IPS-18c (cell line): ENCODE data around the gene CEP72.
"Not testable (repeated sequence)": the region's sequence is repeated elsewhere in the genome, so short reads cannot be mapped to it uniquely, and the experiment has no call there.

Source experiments
- H3K4me3 ChIP-seq: 2 replicates; pipeline ENCODE4 v1.7.0; 2013; ENCODE audit warnings: low read depth, mild to moderate bottlenecking, low read length, moderate library complexity; ENCODE audit not compliant: insufficient read depth
- H3K9me3 ChIP-seq: one replicate; pipeline ENCODE4 v1.6.1; 2013; ENCODE audit warnings: mild to moderate bottlenecking, low read length, moderate library complexity; ENCODE audit not compliant: control insufficient read depth, insufficient read depth

CEP72 gene

DNA sequence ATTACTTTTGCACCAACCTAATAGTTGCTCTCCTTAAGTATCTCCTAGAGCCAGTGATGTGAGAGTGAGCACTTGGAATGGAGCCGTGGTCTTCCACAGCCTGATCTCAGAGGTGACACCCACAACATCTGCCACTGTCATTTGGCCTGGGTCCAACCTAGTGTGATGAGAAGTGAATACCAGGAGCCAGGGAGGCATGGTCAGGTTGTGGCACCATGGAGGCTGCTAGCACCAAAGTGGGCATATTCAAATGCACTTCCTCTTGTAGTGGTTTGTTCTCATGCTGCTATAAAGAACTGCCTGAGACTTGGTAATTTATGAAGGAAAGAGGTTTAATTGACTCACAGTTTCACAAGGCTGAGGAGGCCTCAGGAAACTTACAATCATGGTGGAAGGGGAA lies 22.6 kb upstream of the CEP72 start:
- Histone ChIP-seq H3K9me3 (no peaks in the 10 kb centered on the region), H3K4me3 (no peak overlapping the region)

DNA sequence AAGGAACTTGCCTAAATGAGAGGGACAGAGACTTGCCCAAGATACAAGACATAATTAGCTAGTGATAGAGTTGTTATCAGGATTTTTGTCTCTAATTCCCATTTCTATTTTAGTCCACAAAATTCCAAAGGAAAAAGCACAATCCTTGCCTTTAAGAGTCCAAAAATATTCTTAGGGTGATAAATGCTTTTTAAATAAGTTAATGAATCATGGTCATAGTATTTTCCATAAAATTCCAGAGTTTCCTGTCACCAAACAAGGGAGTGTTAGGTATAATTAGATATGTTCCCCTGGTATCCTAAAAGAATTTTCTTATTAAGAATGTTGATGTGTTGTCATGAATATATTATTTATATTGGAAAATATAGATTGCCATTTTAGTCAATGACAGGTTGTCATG lies 21.8 kb upstream of the CEP72 start:
- no peak overlapping the region for H3K4me3 ChIP-seq
- no peaks in the 10 kb centered on the region for H3K9me3 ChIP-seq

DNA sequence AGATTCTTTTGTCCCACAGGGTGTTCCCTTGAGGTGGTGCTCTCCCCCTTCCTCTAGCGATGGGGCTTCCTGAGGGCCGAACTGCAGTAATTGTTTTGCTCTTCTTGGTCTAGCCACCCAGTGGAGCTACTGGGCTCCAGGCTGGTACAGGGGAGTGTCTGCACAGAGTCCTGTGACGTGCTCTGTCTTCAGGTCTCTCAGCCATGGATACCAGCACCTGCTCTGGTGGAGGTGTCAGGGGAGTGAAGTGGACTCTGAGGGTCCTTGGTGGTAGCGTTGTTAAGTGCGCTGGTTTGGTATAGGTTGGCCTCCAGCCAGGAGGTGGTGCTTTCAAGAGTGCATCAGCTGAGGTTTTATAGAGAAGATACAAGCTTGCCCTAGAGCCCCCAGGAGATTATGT lies 20.4 kb upstream of the CEP72 start:
- Histone ChIP-seq H3K4me3 (no peak overlapping the region), H3K9me3 (no peaks in the 10 kb centered on the region)

DNA sequence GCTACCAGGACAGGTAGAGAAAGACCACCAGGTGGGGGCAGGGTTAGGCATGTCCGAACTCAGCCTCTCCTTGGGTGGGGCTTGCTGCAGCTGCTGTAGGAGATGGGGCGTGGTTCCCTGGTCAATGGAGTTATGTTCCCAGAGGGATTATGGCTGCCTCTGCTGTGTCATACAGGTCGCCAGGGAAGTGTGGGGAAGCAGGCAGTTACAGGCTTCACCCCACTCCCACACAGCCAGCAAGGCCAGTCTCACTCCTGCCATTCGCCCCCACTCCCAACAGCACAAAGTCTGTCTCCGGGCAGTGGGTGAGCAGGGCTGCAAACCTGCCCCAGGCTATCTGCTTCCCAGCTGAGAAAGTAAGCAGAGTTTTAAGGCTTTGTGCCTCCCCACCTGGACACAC lies 20.0 kb upstream of the CEP72 start:
- H3K4me3 ChIP-seq, result no peak overlapping the region
- H3K9me3 ChIP-seq, result no peaks in the 10 kb centered on the region

DNA sequence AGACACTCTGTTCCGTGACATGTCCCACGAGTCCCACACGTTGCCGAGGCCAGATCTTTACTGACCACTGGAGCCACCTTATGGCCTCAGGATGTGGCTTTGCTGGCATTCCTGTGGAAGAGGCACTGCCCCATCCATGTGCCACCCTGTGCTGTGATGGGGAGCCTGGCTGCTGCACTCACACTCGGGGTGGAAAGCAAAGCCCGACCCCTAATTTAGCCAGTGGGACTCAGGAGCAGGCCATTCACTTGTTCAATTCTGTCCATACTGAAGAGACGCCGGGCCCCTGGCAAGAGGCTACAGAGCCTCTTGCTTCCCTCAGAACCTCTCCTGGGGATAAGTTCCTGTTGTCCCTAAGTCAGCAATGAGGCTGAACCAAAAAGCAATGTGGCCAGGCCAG lies 18.6 kb upstream of the CEP72 start:
- no peak overlapping the region for H3K4me3 ChIP-seq
- H3K9me3 ChIP-seq, result no peaks in the 10 kb centered on the region

DNA sequence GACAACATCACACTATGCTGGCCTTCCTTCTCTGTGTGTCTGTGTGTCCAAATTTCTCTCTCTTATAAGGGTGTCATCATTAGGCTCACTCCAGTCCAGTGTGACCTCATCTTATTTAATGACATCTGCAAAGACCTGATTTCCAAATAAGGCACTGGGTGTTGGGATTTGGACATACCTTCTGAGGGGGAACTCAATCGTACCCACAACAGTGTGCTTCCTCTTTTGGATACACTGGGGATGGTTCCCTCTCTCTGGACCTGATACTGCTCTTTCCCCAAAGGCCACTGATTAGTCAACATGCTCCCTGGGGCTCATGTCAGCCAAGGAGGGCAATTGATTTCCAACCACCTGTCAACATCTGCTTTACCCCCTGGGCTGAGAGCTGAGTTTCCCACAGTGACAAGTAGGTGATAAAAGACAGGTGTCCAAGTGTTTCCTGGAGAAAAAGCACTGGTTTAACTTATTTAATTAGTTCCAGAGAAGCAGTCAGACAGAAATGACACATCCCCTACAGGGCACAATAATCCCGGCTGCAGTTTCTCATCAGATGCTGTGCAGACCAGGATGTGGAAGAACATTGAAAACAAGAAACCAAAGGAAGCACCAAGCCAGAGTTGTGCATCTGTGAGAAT lies 17.8 kb upstream of the CEP72 start:
- no peak overlapping the region for H3K4me3 ChIP-seq

DNA sequence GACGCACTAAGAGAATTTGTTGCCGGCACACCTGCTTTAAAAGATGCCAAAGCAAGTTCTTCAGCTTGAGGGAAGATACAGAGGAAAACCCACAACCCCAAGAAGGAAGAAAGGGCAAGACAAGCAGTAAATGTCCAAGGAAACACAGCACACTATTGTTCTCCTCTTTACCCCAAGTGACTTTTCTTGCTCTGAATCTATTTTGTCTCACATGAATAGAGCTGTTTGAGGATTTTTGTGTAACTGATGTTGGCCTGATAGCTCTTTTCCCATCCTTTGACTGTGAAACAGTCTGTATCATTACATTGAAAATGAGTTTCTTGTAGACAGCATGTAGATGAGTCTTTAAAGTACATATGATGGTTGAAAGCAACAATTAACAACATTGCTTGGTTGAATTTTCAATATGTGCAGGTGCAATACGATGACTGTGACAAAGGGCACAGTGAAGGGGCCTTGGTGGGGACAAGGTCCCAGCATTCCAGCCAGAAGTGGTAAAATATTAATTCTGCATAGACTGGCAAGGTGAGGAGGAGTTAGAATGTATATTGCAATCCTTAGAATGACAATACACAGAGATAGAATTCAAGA lies 16.8 kb upstream of the CEP72 start:
- H3K9me3 ChIP-seq, result no peaks in the 10 kb centered on the region

More for the DNA sequence above, 17.8 kb upstream of the CEP72 start:
- no peaks in the 10 kb centered on the region for H3K9me3 ChIP-seq

DNA sequence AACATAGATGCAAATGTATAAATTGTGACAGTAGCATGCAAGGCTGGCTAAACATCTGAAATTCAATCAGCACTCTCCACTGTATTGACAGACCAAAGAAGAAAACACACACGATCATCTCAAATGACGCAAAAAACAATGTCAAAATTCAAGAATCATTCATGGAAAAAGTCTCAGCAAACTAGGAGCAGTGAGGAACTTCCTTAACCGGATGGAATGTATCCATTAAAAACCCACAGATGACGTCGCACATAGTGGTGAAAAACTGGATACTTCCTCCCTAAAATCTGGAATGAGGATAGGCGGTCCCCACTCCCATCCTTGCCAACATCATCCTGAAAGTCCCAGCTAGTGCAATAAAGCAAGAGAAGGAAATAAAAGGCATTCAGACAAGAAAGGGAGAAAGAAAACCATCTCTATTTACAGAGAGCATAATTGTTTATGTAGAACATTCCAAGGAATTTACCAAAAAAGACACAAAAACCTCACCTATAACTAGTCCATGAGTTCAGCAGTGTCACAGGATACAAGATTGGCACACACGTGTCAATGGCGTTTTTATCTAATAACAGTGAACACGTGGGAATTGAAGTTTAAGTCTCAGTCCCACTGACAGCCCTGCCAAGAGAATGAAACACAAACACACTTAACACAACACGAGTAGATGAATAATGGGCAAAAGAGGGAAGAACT lies 14.1 kb upstream of the CEP72 start:
- Histone ChIP-seq H3K9me3 (no peaks in the 10 kb centered on the region), H3K4me3 (no peak overlapping the region)

More for the DNA sequence above, 16.8 kb upstream of the CEP72 start:
- no peak overlapping the region for H3K4me3 ChIP-seq

DNA sequence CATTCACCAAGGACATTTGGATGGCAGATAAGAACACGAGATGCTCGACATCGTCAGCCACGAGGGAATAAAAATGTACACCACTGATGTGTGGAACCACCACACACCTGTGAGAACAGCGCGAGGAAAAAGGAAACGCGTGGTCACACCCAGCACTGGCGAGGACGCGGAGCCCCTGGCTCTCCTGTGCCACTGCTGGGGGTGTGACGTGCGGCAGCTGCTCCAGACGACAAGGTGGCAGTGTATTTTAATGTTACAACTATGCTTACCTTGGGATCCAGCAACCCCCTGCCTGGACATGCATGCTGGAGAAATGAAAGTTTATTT lies 13.6 kb upstream of the CEP72 start:
- H3K4me3 ChIP-seq, result no peak overlapping the region
- H3K9me3 ChIP-seq, result no peaks in the 10 kb centered on the region

DNA sequence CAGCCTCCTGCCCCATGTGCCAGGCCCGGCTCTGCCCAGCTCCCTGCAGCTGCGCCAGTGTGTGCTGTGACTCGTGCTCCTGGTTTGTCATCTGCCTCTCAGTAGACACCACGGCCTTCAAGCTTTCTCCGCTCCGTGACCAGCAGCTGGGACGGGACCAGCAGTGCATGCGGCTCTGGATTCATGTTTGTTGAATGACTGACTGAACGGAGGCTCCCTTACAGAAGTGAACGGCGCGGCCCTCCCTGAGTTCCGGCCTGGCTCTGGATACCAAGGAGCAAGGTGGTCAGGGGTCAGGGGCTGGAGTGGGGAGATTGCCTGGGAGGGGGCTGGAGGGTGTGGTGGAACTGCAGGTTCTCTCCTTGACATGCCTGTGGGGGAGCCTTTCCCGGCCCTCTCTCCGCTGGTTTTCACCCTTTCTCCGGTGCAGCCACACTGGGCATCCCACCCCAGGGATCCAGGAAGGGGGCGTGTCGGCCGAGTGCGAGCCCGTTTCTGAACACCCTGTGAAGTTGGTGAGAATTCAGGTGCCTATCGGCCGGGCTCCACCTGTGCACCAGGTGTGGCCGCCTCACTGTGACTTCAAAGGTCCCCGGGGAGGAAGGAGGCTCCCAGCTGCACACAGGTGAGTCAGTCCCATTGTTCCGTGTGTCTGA lies 11.1 kb upstream of the CEP72 start:
- Histone ChIP-seq H3K9me3 (no peaks in the 10 kb centered on the region), H3K4me3 (no peak overlapping the region)

DNA sequence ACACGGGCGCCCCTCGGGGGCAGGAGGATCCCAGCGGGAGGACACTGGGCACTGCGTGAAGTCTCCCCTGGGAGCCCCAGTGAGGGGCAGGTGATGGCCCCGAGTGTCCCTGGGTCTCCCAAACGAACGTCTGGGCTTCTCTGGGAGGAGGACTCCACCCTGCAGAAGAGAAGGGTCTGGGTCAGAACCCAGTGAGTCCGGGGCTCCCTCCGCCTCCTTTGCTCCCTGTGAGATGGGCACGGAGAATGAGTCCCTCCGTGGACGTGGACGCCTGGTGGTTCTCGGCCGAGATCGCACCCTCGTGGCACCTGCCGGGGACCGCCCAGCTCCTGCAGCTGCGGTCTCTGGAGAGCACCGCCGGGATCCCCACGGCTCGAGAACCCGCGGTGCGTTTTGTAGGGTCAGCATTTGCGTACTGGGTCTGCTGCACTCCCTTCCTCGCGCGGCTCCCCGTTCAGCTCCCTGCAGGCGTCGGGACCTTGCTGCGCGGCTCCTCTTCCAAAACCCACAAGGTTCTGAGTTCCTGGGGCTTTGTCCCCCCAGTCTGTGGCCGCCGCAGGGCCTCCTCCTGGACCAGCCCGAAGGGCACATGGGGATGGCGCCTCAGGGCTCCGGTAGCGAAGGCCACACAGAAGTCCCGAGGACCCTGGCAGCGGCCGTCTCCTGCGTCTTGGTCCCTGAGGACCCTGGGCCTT lies 10.2 kb upstream of the CEP72 start:
- no peaks in the 10 kb centered on the region for H3K9me3 ChIP-seq
- no peak overlapping the region for H3K4me3 ChIP-seq

DNA sequence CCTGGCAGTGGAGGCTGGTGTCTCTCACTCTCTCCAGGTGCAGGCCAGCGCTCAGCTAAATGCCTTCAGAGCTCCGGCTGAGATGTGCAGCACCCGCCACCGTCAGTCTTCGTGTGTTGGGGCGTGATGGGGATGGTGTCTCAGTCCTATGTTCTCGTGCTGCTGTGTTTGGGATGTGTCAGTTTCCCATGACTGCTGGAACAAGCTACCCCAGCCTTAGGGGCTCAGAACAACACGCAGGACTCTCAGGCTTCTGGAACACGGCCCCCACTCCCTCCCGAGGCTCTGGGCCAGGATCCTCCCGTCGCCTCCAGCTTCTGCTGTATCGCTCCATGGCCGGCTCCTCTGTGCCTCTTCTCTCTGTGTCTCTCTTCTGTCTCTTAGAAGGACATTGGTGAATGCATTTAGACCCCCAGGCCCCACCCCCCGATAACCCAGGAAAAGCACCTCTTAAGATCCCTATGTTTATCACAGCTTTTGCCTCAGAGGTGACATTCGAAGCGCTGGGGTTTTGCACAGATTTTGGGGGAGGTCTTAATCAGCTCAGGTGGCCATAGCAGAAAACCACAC lies 9.6 kb upstream of the CEP72 start:
- no peaks in the 10 kb centered on the region for H3K9me3 ChIP-seq
- no peak overlapping the region for H3K4me3 ChIP-seq

DNA sequence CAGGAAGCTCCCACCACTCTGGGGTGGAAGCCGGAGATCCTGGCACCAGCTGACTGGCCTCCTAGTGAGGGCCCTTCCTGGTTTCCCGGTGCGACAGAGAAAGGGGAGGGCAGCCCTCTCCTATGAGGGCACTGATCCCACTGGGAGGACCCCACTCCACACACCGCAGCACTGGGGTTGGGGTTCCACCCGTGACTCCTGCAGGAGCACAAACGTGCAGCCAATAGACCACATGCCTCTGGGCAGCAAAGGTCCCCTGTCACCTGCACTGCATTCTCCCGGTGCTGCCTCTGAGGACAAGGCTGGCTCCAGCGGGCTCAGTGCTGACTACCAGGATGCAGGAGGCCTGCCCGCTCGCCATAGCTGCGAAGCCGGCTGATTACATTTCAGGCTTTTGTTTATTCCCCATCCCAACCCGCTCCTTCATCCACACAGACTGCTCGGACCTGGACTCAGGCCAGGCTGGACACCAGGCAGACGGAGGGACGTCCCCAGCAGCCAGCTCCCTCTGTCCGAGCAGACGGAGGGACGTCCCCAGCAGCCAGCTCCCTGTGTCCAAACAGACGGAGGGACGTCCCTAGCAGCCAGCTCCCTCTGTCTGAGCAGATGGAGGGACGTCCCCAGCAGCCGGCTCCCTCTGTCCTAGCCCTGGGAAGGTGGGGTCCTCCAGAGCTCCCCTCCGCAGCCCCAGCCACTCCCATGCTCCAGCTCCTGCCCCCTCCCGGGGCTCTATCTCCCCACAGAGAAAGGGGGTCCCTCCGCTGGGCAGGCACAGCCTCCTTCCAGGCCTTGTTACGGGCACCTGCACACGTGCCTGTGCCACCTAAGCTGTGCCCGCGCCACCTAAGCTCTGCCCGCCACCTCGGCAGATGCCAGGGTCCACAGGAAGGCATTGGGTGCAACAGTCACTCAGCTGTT lies 8.8 kb upstream of the CEP72 start:
- Histone ChIP-seq H3K9me3 (no peaks in the 10 kb centered on the region), H3K4me3 (no peak overlapping the region)

DNA sequence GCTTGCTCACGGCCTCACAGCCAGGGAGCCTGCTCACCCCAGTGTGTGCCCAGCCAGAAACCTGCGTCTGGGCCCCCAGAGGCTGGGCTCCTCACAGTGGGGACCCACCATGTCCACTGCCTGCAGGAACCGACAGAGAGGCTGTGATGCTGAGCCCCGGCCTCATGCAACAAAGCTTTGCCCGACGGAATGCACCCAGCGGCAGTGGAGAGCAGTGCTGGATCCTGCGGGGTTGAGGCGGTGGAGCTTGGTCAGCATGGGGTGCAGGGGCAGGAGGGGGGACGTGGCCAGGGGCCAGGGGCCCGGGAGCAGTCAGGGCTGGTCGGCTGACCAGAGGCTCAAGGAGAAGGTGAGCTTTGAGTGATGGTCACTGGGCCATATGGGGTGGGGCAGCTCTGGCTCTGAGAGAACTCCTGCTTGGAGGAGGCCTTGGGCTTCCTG lies 7.7 kb upstream of the CEP72 start:
- Histone ChIP-seq H3K9me3 (no peaks in the 10 kb centered on the region), H3K4me3 (no peak overlapping the region)

DNA sequence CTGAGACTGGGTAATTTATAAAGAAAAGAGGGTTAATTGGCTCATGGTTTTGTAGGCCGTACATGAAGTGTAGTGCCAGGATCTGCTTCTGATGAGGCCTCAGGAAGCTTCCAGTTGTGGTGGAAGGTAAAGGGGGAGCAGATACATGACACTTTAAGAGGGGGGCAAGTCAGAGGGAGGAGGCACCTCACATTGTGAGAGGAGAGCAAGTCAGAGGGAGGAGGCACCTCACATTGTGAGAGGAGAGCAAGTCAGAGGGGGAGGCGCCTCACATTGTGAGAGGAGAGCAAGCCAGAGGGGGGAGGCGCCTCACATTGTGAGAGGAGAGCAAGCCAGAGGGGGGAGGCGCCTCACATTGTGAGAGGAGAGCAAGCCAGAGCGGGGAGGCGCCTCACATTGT lies 7.0 kb upstream of the CEP72 start:
- H3K9me3 ChIP-seq, H3K4me3 ChIP-seq: not testable (repeated sequence)

DNA sequence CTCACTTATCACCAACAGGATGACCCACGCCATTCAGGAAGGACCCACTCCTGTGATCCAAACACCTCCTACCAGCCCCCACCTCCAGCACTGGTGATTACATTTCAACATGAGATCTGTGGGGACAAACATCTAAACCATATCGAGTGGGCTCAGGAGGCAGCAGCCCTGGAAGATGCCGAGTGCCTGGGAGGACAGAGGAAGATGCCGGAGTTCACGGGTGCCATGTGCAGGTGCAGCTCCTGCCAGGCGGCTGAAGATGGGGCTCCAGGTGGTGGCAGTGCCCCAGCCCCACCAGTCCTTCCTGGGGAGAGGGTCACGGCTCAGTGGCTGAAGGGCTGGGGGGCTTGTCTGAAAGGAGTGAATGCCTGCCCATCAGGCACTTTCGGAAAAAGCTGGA lies 6.1 kb upstream of the CEP72 start:
- Histone ChIP-seq H3K4me3 (no peak overlapping the region), H3K9me3 (no peaks in the 10 kb centered on the region)
